WTC11 (cell line): ENCODE measurements around the gene MASP1. TPM values are rescaled to one million over a fixed set of nuclear protein-coding genes. Genes with fewer than 3 reads are reported as not detected.
A peak's percentile ranks its signal among the peaks of the same experiment; 100 is the strongest.

Source experiments
- ATAC-seq: fragments of 200-7000 bp; cut with Tn5 transposase; 2 replicates; pipeline ENCODE4 v1.10.0; 2021; ENCODE audit warnings: mild to moderate bottlenecking, moderate library complexity
- CTCF ChIA-PET: fragments of 300-600 bp; sonication (Branson Sonifier 250); formaldehyde crosslinking; loops from one replicate; lab custom pipeline; 2021; ENCODE audit warnings: antibody characterized with exemption; lab: Charles Lee
- POLR2A ChIA-PET: fragments of 350-600 bp; sonication (Branson Sonifier 250); formaldehyde crosslinking; loops from one replicate; lab custom pipeline; 2021; ENCODE audit warnings: antibody characterized with exemption; lab: Charles Lee
- DNase-seq: peaks from one replicate; pipeline ENCODE4 v3.0.0; 2021; ENCODE audit warnings: low spot score
- H3K27ac Mint-ChIP-seq: 2 replicates; pipeline ENCODE4 v1.8.0; 2021; ENCODE audit warnings: mixed read lengths
- H3K27me3 Mint-ChIP-seq: 2 replicates; pipeline ENCODE4 v1.8.0; 2021; ENCODE audit warnings: low read depth, mild to moderate bottlenecking, moderate library complexity, mixed read lengths
- H3K36me3 Mint-ChIP-seq: 2 replicates; pipeline ENCODE4 v1.8.0; 2021; ENCODE audit warnings: mixed read lengths
- H3K4me1 Mint-ChIP-seq: 2 replicates; pipeline ENCODE4 v1.8.0; 2022; ENCODE audit warnings: mixed read lengths
- H3K4me3 Mint-ChIP-seq: 2 replicates; pipeline ENCODE4 v1.8.0; 2021; ENCODE audit warnings: mild to moderate bottlenecking, moderate library complexity, mixed read lengths
- H3K9me3 Mint-ChIP-seq: 2 replicates; pipeline ENCODE4 v1.8.0; 2021; ENCODE audit warnings: mixed read lengths
- CREB1 ChIP-seq: sonication (generic); formaldehyde crosslinking; IDR thresholded peaks from 2 replicates; pipeline ENCODE4 v1.8.0; 2023; ENCODE audit warnings: mild to moderate bottlenecking, missing genetic modification reagents
- CREM ChIP-seq: sonication (generic); formaldehyde crosslinking; IDR thresholded peaks from 2 replicates; pipeline ENCODE4 v1.8.1; 2022; ENCODE audit warnings: mild to moderate bottlenecking, missing genetic modification reagents, moderate library complexity
- FOXP1 ChIP-seq: sonication (generic); formaldehyde crosslinking; IDR thresholded peaks from 2 replicates; pipeline ENCODE4 v1.8.0; 2022; ENCODE audit warnings: missing genetic modification reagents, mild to moderate bottlenecking, moderate library complexity, borderline replicate concordance
- JUN ChIP-seq: sonication (generic); formaldehyde crosslinking; IDR thresholded peaks from 2 replicates; pipeline ENCODE4 v1.8.0; 2023; ENCODE audit warnings: mild to moderate bottlenecking, missing genetic modification reagents
- NFYB ChIP-seq: sonication (generic); formaldehyde crosslinking; conservative IDR thresholded peaks from 2 replicates; pipeline ENCODE4 v1.8.0; 2022; ENCODE audit warnings: low read depth, missing genetic modification reagents
- SMAD3 ChIP-seq: sonication (generic); formaldehyde crosslinking; IDR thresholded peaks from 2 replicates; pipeline ENCODE4 v1.8.0; 2022; ENCODE audit warnings: missing genetic modification reagents, mild to moderate bottlenecking, borderline replicate concordance
- SOX15 ChIP-seq: fragments of 250-450 bp; sonication (Bioruptor Pico); IDR thresholded peaks from 2 replicates; pipeline ENCODE4 v1.9.0; 2021; ENCODE audit warnings: mild to moderate bottlenecking
- ZNF263 ChIP-seq: sonication (generic); formaldehyde crosslinking; IDR thresholded peaks from 2 replicates; pipeline ENCODE4 v1.8.1; 2022; ENCODE audit warnings: low read depth, mild to moderate bottlenecking, moderate library complexity, missing genetic modification reagents
- ZNF396 ChIP-seq: fragments of 250-450 bp; sonication (Bioruptor Pico); IDR thresholded peaks from 2 replicates; pipeline ENCODE4 v1.8.0; 2021; ENCODE audit warnings: mild to moderate bottlenecking, moderate library complexity, borderline replicate concordance
- ZNF671 ChIP-seq: fragments of 250-450 bp; sonication (Bioruptor Pico); IDR thresholded peaks from 2 replicates; pipeline ENCODE4 v1.8.0; 2021; ENCODE audit warnings: mild to moderate bottlenecking
- total RNA-seq: library from RNA; stranded (reverse); gene quantifications from 3 replicates; pipeline ENCODE4 v1.2.3, GENCODE V29; 2021
- TF ChIP-seq, protein P1 (sequence below): sonication (generic); formaldehyde crosslinking; IDR thresholded peaks from 2 replicates; pipeline ENCODE4 v1.8.1; 2023; ENCODE audit warnings: mild to moderate bottlenecking, missing genetic modification reagents, moderate library complexity
- TF ChIP-seq, protein P2 (sequence below): sonication (generic); formaldehyde crosslinking; IDR thresholded peaks from 2 replicates; pipeline ENCODE4 v1.8.1; 2023; ENCODE audit warnings: mild to moderate bottlenecking, moderate library complexity, missing genetic modification reagents
- TF ChIP-seq, protein P3 (sequence below): sonication (generic); formaldehyde crosslinking; IDR thresholded peaks from 2 replicates; pipeline ENCODE4 v1.8.1; 2023; ENCODE audit warnings: mild to moderate bottlenecking, missing genetic modification reagents
- TF ChIP-seq, protein P4 (sequence below): sonication (generic); formaldehyde crosslinking; IDR thresholded peaks from 2 replicates; pipeline ENCODE4 v1.8.0; 2023; ENCODE audit warnings: mild to moderate bottlenecking, missing genetic modification reagents
- TF ChIP-seq, protein P5 (sequence below): sonication (generic); formaldehyde crosslinking; IDR thresholded peaks from 2 replicates; pipeline ENCODE4 v1.8.1; 2022; ENCODE audit warnings: low read depth, mild to moderate bottlenecking, moderate library complexity, missing genetic modification reagents, borderline replicate concordance
- TF ChIP-seq, protein P6 (sequence below): sonication (generic); formaldehyde crosslinking; IDR thresholded peaks from 2 replicates; pipeline ENCODE4 v1.8.0; 2023; ENCODE audit warnings: missing genetic modification reagents, mild to moderate bottlenecking, borderline replicate concordance

Gene MASP1
- total RNA-seq, 1 experiment from 2014 or later, result 2.2 TPM

DNA sequence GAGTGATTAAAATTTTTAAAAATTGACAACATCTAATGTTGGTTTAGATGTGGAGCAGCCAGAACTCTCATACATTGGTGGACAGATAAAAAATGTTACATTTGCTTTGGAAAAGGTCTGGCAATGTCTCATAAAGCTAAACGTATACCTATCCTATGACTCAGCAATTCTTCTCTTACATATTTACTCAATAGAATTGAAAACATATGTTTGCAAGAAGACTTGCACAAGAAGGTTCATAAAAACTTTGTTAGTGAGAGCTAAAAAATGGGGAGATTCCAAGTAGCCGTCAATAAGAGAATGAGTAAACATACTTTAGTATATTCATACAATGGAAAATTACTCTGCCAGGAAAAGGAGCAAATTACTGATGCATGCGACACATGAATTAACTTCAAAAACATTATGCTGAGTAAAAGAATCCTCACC, 30.0 kb downstream of the MASP1 start:
- TF ChIP-seq, protein P1, sequence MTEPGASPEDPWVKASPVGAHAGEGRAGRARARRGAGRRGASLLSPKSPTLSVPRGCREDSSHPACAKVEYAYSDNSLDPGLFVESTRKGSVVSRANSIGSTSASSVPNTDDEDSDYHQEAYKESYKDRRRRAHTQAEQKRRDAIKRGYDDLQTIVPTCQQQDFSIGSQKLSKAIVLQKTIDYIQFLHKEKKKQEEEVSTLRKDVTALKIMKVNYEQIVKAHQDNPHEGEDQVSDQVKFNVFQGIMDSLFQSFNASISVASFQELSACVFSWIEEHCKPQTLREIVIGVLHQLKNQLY (CRISPR knock-in tag), result no peak
- TF ChIP-seq CREB1 (CRISPR knock-in tag), result no peak
- no peak for TF ChIP-seq SOX15 (CRISPR knock-in tag)
- TF ChIP-seq, protein P2, sequence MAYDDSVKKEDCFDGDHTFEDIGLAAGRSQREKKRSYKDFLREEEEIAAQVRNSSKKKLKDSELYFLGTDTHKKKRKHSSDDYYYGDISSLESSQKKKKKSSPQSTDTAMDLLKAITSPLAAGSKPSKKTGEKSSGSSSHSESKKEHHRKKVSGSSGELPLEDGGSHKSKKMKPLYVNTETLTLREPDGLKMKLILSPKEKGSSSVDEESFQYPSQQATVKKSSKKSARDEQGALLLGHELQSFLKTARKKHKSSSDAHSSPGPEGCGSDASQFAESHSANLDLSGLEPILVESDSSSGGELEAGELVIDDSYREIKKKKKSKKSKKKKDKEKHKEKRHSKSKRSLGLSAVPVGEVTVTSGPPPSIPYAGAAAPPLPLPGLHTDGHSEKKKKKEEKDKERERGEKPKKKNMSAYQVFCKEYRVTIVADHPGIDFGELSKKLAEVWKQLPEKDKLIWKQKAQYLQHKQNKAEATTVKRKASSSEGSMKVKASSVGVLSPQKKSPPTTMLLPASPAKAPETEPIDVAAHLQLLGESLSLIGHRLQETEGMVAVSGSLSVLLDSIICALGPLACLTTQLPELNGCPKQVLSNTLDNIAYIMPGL (CRISPR knock-in tag), result no peak
- no peak for TF ChIP-seq CREM
- TF ChIP-seq, protein P3, sequence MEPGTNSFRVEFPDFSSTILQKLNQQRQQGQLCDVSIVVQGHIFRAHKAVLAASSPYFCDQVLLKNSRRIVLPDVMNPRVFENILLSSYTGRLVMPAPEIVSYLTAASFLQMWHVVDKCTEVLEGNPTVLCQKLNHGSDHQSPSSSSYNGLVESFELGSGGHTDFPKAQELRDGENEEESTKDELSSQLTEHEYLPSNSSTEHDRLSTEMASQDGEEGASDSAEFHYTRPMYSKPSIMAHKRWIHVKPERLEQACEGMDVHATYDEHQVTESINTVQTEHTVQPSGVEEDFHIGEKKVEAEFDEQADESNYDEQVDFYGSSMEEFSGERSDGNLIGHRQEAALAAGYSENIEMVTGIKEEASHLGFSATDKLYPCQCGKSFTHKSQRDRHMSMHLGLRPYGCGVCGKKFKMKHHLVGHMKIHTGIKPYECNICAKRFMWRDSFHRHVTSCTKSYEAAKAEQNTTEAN (CRISPR knock-in tag), result no peak
- POLR2A ChIA-PET, result no interaction called here
- Mint-ChIP-seq H3K27ac (no peak overlapping the region), H3K4me3 (no peak overlapping the region), H3K27me3 (no peaks in the 10 kb centered on the region), H3K4me1 (peaks cover 23% of the 10 kb centered on the region), H3K36me3 (no peaks in the 10 kb centered on the region), H3K9me3 (peaks cover 10% of the 10 kb centered on the region)
- DNase-seq (no peak), ATAC-seq (no peak)
- CTCF ChIA-PET, result no interaction called here

DNA sequence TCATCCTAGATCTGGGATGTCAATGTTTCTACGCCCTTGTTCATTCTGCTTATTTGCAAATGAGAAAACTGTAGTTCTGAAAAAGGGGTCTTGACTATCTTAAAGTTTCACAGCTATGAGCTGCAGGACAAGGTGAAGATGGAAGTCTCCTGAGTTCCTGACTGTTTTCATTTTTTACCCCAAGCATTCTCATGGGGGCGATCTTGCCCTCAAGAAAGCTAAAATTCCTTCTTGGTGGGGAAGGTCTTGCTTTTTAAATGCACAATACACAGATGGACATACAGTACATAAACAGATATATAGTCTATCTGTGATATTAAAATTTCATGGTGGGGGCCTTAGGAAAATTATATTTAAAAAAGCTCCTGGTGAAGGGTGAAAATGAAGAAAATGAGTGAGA, 32.4 kb downstream of the MASP1 start:
- Mint-ChIP-seq H3K27me3 (no peaks in the 10 kb centered on the region), H3K4me1 (peaks cover 16% of the 10 kb centered on the region), H3K4me3 (no peak overlapping the region), H3K36me3 (no peaks in the 10 kb centered on the region), H3K27ac (no peak overlapping the region), H3K9me3 (peaks cover 10% of the 10 kb centered on the region)
- 0 out of 2 replicates have a peak, but pooled peaks have one; percentile 26 for ATAC-seq
- POLR2A ChIA-PET, result interaction anchor here (1.2 kb wide), 1 partner anchor 16 kb away, joined by 3 read pairs; no protein-coding TSS in a partner anchor
- TF ChIP-seq, protein P4, sequence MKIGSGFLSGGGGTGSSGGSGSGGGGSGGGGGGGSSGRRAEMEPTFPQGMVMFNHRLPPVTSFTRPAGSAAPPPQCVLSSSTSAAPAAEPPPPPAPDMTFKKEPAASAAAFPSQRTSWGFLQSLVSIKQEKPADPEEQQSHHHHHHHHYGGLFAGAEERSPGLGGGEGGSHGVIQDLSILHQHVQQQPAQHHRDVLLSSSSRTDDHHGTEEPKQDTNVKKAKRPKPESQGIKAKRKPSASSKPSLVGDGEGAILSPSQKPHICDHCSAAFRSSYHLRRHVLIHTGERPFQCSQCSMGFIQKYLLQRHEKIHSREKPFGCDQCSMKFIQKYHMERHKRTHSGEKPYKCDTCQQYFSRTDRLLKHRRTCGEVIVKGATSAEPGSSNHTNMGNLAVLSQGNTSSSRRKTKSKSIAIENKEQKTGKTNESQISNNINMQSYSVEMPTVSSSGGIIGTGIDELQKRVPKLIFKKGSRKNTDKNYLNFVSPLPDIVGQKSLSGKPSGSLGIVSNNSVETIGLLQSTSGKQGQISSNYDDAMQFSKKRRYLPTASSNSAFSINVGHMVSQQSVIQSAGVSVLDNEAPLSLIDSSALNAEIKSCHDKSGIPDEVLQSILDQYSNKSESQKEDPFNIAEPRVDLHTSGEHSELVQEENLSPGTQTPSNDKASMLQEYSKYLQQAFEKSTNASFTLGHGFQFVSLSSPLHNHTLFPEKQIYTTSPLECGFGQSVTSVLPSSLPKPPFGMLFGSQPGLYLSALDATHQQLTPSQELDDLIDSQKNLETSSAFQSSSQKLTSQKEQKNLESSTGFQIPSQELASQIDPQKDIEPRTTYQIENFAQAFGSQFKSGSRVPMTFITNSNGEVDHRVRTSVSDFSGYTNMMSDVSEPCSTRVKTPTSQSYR (CRISPR knock-in tag), result no peak
- no peak for TF ChIP-seq ZNF396 (CRISPR knock-in tag)
- TF ChIP-seq ZNF263 (CRISPR knock-in tag), result no peak
- TF ChIP-seq JUN (CRISPR knock-in tag), result no peak
- TF ChIP-seq, protein P5, sequence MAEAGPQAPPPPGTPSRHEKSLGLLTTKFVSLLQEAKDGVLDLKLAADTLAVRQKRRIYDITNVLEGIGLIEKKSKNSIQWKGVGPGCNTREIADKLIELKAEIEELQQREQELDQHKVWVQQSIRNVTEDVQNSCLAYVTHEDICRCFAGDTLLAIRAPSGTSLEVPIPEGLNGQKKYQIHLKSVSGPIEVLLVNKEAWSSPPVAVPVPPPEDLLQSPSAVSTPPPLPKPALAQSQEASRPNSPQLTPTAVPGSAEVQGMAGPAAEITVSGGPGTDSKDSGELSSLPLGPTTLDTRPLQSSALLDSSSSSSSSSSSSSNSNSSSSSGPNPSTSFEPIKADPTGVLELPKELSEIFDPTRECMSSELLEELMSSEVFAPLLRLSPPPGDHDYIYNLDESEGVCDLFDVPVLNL, result no peak
- TF ChIP-seq, protein P6, sequence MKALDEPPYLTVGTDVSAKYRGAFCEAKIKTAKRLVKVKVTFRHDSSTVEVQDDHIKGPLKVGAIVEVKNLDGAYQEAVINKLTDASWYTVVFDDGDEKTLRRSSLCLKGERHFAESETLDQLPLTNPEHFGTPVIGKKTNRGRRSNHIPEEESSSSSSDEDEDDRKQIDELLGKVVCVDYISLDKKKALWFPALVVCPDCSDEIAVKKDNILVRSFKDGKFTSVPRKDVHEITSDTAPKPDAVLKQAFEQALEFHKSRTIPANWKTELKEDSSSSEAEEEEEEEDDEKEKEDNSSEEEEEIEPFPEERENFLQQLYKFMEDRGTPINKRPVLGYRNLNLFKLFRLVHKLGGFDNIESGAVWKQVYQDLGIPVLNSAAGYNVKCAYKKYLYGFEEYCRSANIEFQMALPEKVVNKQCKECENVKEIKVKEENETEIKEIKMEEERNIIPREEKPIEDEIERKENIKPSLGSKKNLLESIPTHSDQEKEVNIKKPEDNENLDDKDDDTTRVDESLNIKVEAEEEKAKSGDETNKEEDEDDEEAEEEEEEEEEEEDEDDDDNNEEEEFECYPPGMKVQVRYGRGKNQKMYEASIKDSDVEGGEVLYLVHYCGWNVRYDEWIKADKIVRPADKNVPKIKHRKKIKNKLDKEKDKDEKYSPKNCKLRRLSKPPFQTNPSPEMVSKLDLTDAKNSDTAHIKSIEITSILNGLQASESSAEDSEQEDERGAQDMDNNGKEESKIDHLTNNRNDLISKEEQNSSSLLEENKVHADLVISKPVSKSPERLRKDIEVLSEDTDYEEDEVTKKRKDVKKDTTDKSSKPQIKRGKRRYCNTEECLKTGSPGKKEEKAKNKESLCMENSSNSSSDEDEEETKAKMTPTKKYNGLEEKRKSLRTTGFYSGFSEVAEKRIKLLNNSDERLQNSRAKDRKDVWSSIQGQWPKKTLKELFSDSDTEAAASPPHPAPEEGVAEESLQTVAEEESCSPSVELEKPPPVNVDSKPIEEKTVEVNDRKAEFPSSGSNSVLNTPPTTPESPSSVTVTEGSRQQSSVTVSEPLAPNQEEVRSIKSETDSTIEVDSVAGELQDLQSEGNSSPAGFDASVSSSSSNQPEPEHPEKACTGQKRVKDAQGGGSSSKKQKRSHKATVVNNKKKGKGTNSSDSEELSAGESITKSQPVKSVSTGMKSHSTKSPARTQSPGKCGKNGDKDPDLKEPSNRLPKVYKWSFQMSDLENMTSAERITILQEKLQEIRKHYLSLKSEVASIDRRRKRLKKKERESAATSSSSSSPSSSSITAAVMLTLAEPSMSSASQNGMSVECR, result no peak
- TF ChIP-seq, protein P3 (CRISPR knock-in tag), result no peak
- TF ChIP-seq SMAD3 (CRISPR knock-in tag), result no peak
- TF ChIP-seq SOX15 (CRISPR knock-in tag), result no peak
- no peak for TF ChIP-seq NFYB (CRISPR knock-in tag)
- TF ChIP-seq ZNF671, result no peak
- no peak for TF ChIP-seq FOXP1 (CRISPR knock-in tag)
- CTCF ChIA-PET, result interaction anchor here (0.7 to 2.5 kb wide), 15 partner anchors 9 to 450 kb away, joined by 3 to 13 read pairs (median 4); partner anchors contain the start of gene MASP1
- DNase-seq, result no peak
